ENCODE results near the gene CHRNG.

The CHRNG gene

DNA sequence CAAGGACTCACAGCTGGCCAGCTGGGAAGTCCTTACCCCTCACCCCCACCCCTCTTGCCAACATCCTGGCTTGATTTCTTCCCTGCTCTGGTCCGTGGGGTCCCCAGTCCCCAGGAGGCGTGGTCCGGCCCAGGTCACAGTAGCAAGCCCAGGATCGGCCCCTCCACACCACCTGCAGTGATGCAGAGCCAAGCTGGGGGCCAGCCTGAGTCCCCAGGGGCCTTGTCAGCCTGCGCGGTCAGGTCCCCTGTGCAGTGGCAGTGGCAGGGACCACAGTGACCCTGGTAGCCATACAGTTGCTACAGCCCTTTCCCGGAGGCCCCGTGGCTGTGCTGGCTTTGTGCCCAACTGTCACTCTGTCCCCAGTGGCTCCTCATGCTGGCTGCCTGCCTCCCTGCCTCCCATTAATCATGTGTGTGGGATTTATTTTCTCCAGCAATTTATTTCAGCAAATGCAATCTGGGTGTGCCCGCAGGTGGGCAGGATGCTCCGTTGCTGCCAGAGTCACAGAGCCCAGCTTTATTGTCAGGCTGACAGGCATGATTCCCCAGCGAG is 28.1 kb upstream of the CHRNG start:
- no peak for TF ChIP-seq CTCF (IDR thresholded peaks at IDR 0.05)

- TF ChIP-seq CTCF (IDR thresholded peaks at IDR 0.05), result no peak
Measured at GRCh38 chr2:232512602-232513001, 26.9 kb upstream of the CHRNG start.

DNA sequence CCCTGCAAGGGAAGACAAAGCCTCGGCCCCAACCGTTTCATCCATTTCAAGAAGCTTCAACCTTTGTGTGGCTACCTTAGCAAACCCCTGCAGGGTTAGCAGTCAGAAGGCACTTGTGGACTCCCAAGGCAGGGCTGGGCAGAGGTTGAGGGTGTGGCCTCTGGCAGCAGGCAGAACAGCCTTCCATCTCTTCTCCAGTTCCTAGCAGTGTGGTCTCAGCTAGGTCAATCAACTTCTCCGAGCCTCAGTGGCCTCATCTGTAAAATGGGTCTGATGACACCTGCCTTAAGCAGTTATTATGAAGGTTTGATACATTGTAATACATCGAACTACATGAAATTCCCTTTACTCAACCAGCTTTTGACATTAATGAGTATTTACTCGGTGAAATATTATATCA is 26.1 kb upstream of the CHRNG start:
- no peak for TF ChIP-seq CTCF (IDR thresholded peaks at IDR 0.05)

GRCh38 chr2:232515639-232516038 is 23.9 kb upstream of the CHRNG start:
- no peak for TF ChIP-seq CTCF (IDR thresholded peaks at IDR 0.05)

- TF ChIP-seq CTCF (IDR thresholded peaks at IDR 0.05), result no peak
Measured at GRCh38 chr2:232516551-232516950, 22.9 kb upstream of the CHRNG start.

DNA sequence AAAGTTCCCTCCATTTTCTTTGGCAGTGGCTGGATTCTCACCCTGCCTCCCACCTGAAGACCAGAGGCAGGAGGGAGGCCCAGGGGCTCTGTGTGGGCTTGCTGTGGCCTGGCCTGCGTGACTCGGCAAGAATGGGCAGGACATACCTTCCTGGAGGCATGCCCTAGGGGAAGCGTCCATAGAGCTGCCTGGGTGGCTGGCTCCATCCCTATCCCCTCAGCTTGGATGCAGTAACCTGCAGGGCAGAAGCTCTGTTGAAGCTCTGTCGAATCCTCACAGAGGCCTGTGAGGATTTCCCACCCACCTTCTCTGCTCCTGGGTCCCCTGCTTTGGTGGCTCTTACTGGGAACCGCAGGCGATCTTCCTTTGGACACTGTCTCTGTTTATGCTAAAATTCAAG is 20.6 kb upstream of the CHRNG start:
- no peak for TF ChIP-seq CTCF (IDR thresholded peaks at IDR 0.05)

DNA sequence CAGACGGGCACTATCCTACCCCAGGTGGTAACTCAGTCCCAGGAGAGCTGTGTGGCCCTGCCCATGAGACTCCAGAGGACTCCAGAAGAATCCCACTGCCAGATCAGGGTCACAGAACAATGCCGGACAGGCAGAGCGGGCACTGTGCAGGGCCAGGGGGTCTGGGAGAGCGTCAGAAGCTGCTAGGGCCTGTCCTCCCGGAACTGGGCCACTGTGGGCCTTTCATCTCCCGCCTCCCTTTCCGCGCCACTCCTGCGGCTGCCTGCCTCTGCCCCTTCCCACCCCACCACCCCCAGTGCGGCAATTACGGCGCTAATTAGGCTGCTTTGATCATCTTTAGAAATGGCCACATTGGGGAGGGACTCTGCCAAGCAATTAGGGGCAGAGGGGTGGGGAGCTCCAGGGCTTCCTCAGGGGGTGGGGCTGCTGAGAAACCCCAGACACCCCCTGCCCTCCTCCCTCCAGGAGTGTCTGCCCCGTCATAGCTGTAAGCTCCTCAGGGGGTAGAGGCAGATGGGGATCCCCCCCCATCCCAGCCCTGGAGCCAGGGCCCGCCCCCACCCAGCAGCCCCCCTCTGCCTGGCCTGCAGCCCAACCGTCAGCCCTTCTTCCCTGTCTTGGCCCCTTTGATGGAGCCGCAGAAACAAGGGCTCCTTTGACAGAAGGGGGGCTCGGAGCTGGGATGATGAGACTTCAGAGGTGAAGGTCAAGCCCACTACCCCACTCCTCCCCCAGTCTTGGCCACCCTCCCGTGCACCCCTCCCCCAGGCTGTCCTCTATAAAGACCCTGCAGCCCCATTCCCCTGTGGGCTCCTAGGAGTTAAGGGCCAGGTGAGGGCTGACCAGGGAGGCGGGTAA is 19.7 kb upstream of the CHRNG start, which contains the start of gene PRSS56:
Gene PRSS56 (plus strand): TSS at position 808 of the 858 bp plus-strand sequence. CDS start 211 bp downstream, outside the sequence.
- TF ChIP-seq CTCF (IDR thresholded peaks at IDR 0.05), result no peak

All from LNCAP (cell line).